HepG2 (cell line): ENCODE measurements around the gene RBM14.

Source experiments
- TAF1 ChIP-seq: sonication (generic); formaldehyde crosslinking; IDR thresholded peaks from 2 replicates; pipeline ENCODE4 v1.4.0; 2020; ENCODE audit warnings: missing genetic modification reagents
- ZBTB49 ChIP-seq: sonication (generic); formaldehyde crosslinking; IDR thresholded peaks from 2 replicates; pipeline ENCODE4 v1.4.0; 2020; ENCODE audit warnings: missing genetic modification reagents, borderline replicate concordance
- ZFX ChIP-seq: sonication (generic); formaldehyde crosslinking; IDR thresholded peaks from 2 replicates; pipeline ENCODE4 v1.4.0; 2020; ENCODE audit warnings: mild to moderate bottlenecking, low read depth, missing genetic modification reagents, moderate library complexity

GRCh38 chr11:66632952-66633351, 16.5 kb downstream of the RBM14 start:
- TF ChIP-seq TAF1 (CRISPR knock-in tag) = no peak
- no peak for TF ChIP-seq ZFX (CRISPR knock-in tag)
- no peak for TF ChIP-seq ZBTB49 (CRISPR knock-in tag)
